Stomach (tissue), 9 donors: ENCODE measurements around the gene ARHGAP10. TPM values are rescaled to one million over a fixed set of nuclear protein-coding genes. Genes with fewer than 3 reads are reported as not detected.

ENCODE experiments used
- DNase-seq, 2 donors: peaks; one replicate each; pipeline versions ENCODE4 v3.0.0 to v3.0.0-alpha.2; 2013 to 2019
- H3K27ac ChIP-seq, 5 donors: fragments of 200-600 bp in 4 of 5; sonication (generic) in 4 of 5; one replicate each; pipeline ENCODE4 v1.5.1; 2013 to 2019; ENCODE audit warnings: mild to moderate bottlenecking in 1 of 5, moderate library complexity in 1 of 5
- H3K27me3 ChIP-seq, 3 donors: fragments of 200-600 bp; sonication (generic); one replicate each; pipeline ENCODE4 v1.5.1; 2017 to 2019; ENCODE audit warnings: mixed run types in 1 of 3
- H3K36me3 ChIP-seq, 4 donors: fragments of 200-600 bp; sonication (generic); 1 replicate in 3 of 4; 2 replicates in 1 of 4; pipeline ENCODE4 v1.5.1; 2016 to 2019
- H3K4me1 ChIP-seq, 4 donors: fragments of 200-600 bp; sonication (generic); one replicate each; pipeline ENCODE4 v1.5.1; 2016 to 2019
- H3K4me3 ChIP-seq, 4 donors: fragments of 200-600 bp; sonication (generic) in 3 of 4; one replicate each; pipeline ENCODE4 v1.5.1; 2016 to 2019; ENCODE audit warnings: mild to moderate bottlenecking in 1 of 4
- H3K9me3 ChIP-seq, 4 donors: fragments of 200-600 bp; sonication (generic); one replicate each; pipeline ENCODE4 v1.5.1; 2016 to 2019
- CTCF ChIP-seq, 7 experiments: fragments of 450-650 bp in 4 of 7; fragments of 200-600 bp in 3 of 7; sonication (generic) in 3 of 7; IDR thresholded peaks; one replicate each; pipeline ENCODE4 v1.5.1; 2016 to 2019; ENCODE audit warnings: antibody characterized with exemption in 7 of 7, control low read depth in 2 of 7, mild to moderate bottlenecking in 1 of 7
- EP300 ChIP-seq: sonication (generic); formaldehyde crosslinking; IDR thresholded peaks from one replicate; pipeline ENCODE4 v1.6.1; 2017; ENCODE audit warnings: antibody characterized with exemption
- POLR2A ChIP-seq, 4 donors: fragments of 450-650 bp; IDR thresholded peaks; one replicate each; pipeline ENCODE4 v1.6.1; 2016; ENCODE audit warnings: antibody characterized with exemption in 4 of 4, control low read depth in 2 of 4, mild to moderate bottlenecking in 1 of 4, moderate library complexity in 1 of 4
- POLR2AphosphoS5 ChIP-seq, 3 donors: sonication (generic); formaldehyde crosslinking; IDR thresholded peaks; one replicate each; pipeline ENCODE4 v1.6.1; 2016; ENCODE audit warnings: antibody characterized with exemption in 3 of 3
- WGBS, 5 donors: extraction: QIAGEN DNeasy Blood & Tissue Kit in 3 of 5; methylation state at CpG; one replicate each; pipeline versions ENCODE4 v1.1.5 to v1.1.7; 2013 to 2018; 5-methylcytosine and 5-hydroxymethylcytosine counted together
- intact Hi-C: fragments of 100-400 bp; cut with DNase I; formaldehyde crosslinking; loops from one replicate; pipeline ENCODE4 v1.15.1; 2023; ENCODE audit warnings: low total_unique reads
- polyA plus RNA-seq, 3 donors: library from polyadenylated mRNA; stranded (reverse); fragments of 200-250 nt; gene quantifications; one replicate each; pipeline ENCODE4 v1.2.3, GENCODE V29; 2013
- total RNA-seq, 5 donors: library from RNA; depleted of rRNA; stranded (reverse); fragments of >200 nt; gene quantifications; one replicate each; pipeline versions ENCODE4 v1.1.0 to v1.2.3, GENCODE V29; 2014 to 2016
- donor health status: healthy with polysubstance abuse.
- donor health status: Bipolar disorder and iron deficiency.
- donor health status: healthy.

Gene ARHGAP10
- total and polyA plus RNA-seq, 8 donors: 18.1 to 117 (median 43.9) TPM

- Histone ChIP-seq H3K36me3 (peaks cover 0 to 7% (median 0%) of the 10 kb centered on the region in 4 donors), H3K9me3 (no peaks in the 10 kb centered on the region), H3K27ac (no peak overlapping the region), H3K4me1 (peaks cover 0 to 79% (median 38%) of the 10 kb centered on the region in 4 donors), H3K27me3 (no peaks in the 10 kb centered on the region), H3K4me3 (no peak overlapping the region)
- WGBS, 5 donors: 79 to 85% (median 83%) methylated on average over 6 of the region's 6 CpGs
- intact Hi-C loops: no loop called here
- no peak for TF ChIP-seq CTCF (IDR thresholded peaks at IDR 0.05)
- TF ChIP-seq EP300: no peak
- TF ChIP-seq POLR2AphosphoS5 (IDR thresholded peaks at IDR 0.05): no peak
- no peak for TF ChIP-seq POLR2A (IDR thresholded peaks at IDR 0.05)
- DNase-seq: no peak
Observed at GRCh38 chr4:148055844-148056243, 324.0 kb downstream of the ARHGAP10 start.

GRCh38 chr4:148056879-148057278 lies 325.0 kb downstream of the ARHGAP10 start:
- H3K27me3 ChIP-seq: no peaks in the 10 kb centered on the region
- TF ChIP-seq CTCF (IDR thresholded peaks at IDR 0.05) (no peak), POLR2A (IDR thresholded peaks at IDR 0.05) (no peak), EP300 (no peak), POLR2AphosphoS5 (IDR thresholded peaks at IDR 0.05) (no peak)
- no peak overlapping the region for H3K27ac ChIP-seq
- no peaks in the 10 kb centered on the region for H3K9me3 ChIP-seq
- H3K4me3 ChIP-seq: no peak overlapping the region
- DNase-seq: peak; percentile 52 to 66
- H3K36me3 ChIP-seq: peaks cover 0 to 7% (median 0%) of the 10 kb centered on the region in 4 donors
- intact Hi-C loops: no loop called here
- H3K4me1 ChIP-seq: peaks cover 0 to 82% (median 38%) of the 10 kb centered on the region in 4 donors
- WGBS, 5 donors: 67 to 74% (median 74%) methylated on average over 6 of the region's 6 CpGs

GRCh38 chr4:148057516-148057915 lies 325.6 kb downstream of the ARHGAP10 start:
- Histone ChIP-seq H3K36me3 (peaks cover 0 to 7% (median 0%) of the 10 kb centered on the region in 4 donors), H3K4me1 (peaks cover 0 to 82% (median 37%) of the 10 kb centered on the region in 4 donors), H3K27ac (no peak overlapping the region), H3K27me3 (no peaks in the 10 kb centered on the region), H3K9me3 (no peaks in the 10 kb centered on the region), H3K4me3 (no peak overlapping the region)
- WGBS, 5 donors: 88 to 96% (median 93%) methylated on average over 5 of the region's 5 CpGs
- DNase-seq: no peak
- intact Hi-C loops: no loop called here
- TF ChIP-seq POLR2A (IDR thresholded peaks at IDR 0.05) (no peak), POLR2AphosphoS5 (IDR thresholded peaks at IDR 0.05) (no peak), EP300 (no peak), CTCF (IDR thresholded peaks at IDR 0.05) (no peak)

- Histone ChIP-seq H3K9me3 (no peaks in the 10 kb centered on the region), H3K36me3 (peaks cover 0 to 12% (median 2%) of the 10 kb centered on the region in 4 donors), H3K4me1 (peaks cover 0 to 76% (median 31%) of the 10 kb centered on the region in 4 donors), H3K27ac (no peak overlapping the region), H3K4me3 (no peak overlapping the region), H3K27me3 (no peaks in the 10 kb centered on the region)
- intact Hi-C loops: no loop called here
- TF ChIP-seq POLR2A (IDR thresholded peaks at IDR 0.05) (no peak), EP300 (no peak), CTCF (IDR thresholded peaks at IDR 0.05) (no peak), POLR2AphosphoS5 (IDR thresholded peaks at IDR 0.05) (no peak)
- 84 to 91% (median 87%) methylated on average over 14 of the region's 14 CpGs for WGBS, 5 donors
- no peak for DNase-seq
Observed at GRCh38 chr4:148057984-148058859, 326.3 kb downstream of the ARHGAP10 start.
